ENCODE measurements around the gene SEMG1. TPM values are rescaled to one million over a fixed set of nuclear protein-coding genes. Genes with fewer than 3 reads are reported as not detected.

SEMG1 gene
- total RNA-seq, 3 donors from 2014 or later, result 1.8 TPM; not detected in 2

DNA sequence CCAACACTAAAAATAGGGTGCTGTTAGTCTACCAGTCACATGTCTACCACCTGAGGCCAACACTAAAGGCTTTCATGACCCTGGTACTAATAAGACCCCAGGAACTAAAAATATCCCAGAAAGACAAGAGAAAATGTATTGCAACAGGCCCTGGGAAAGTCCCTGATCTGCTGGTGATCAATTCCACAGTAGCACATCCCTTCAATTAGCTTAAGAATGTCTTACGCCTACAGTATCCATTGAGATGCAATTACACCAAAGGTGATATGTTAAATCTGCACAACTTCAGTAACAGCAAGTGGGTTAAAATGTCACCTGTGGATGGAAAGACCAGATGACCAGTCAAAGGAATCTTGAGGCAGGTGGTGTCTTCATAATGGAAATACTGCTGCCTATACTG, 3.1 kb downstream of the SEMG1 start:
- Histone ChIP-seq H3K27ac (no peak overlapping the region), H3K4me3 (no peak overlapping the region), H3K27me3 (no peaks in the 10 kb centered on the region), H3K4me1 (no peaks in the 10 kb centered on the region), H3K36me3 (no peaks in the 10 kb centered on the region), H3K9me3 (no peaks in the 10 kb centered on the region)
- intact Hi-C loops (cut with DNase I; ENCODE audit: low total_unique reads), result no loop called here
- TF ChIP-seq, protein P1, sequence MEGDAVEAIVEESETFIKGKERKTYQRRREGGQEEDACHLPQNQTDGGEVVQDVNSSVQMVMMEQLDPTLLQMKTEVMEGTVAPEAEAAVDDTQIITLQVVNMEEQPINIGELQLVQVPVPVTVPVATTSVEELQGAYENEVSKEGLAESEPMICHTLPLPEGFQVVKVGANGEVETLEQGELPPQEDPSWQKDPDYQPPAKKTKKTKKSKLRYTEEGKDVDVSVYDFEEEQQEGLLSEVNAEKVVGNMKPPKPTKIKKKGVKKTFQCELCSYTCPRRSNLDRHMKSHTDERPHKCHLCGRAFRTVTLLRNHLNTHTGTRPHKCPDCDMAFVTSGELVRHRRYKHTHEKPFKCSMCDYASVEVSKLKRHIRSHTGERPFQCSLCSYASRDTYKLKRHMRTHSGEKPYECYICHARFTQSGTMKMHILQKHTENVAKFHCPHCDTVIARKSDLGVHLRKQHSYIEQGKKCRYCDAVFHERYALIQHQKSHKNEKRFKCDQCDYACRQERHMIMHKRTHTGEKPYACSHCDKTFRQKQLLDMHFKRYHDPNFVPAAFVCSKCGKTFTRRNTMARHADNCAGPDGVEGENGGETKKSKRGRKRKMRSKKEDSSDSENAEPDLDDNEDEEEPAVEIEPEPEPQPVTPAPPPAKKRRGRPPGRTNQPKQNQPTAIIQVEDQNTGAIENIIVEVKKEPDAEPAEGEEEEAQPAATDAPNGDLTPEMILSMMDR (IDR thresholded peaks at IDR 0.05), result no peak
- TF ChIP-seq POLR2AphosphoS5 (IDR thresholded peaks at IDR 0.05), result no peak
- no peak for TF ChIP-seq POLR2A (IDR thresholded peaks at IDR 0.05)
- DNase-seq (ENCODE audit: low spot score in 2 of 2), result no peak

DNA sequence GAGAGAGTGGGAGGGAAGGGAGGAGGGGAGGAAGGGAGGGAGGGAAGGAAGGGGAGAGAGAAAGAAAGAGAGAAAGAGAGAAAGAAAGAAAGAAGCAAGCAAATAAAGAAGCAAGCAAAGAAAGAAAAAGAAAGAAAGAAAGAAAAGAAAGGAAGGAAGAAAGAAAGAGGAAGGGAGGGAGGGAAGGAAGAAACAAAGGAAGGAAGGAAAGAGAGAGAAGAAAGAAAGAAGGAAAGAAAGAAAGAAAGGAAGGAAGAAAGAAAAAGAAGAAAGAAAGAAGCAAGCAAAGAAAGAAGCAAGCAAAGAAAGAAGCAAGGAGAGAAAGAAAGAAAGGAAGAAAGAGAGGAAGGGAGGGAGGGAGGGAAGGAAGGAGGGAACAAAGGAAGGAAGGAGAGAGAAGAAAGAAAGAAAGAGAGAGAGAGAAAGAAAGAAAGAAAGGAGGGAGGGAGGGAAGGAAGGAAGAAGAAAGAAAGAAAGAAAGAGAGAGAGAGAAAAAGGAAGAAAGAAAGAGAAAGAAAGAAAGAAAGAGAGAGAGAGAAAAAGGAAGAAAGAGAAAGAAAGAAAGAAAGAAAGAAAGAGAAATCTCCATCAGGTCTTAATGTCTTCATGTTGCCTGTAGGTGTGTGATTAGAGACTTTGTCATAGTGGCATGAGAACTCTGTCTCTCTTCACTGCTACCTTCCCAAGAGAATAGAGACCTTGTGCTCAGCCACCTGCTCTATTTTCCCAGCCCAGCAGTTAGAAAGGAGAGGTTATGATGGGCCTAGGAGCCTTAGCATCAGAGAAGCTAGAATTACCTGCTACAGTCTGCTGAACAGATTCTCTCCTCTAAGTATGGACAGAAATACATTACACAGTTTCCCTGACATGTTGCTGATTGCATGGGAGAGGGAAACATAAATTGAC, 5.0 kb downstream of the SEMG1 start:
- Histone ChIP-seq H3K4me3 (no peak overlapping the region), H3K27ac (no peak overlapping the region), H3K4me1 (no peaks in the 10 kb centered on the region), H3K27me3 (no peaks in the 10 kb centered on the region), H3K9me3 (no peaks in the 10 kb centered on the region), H3K36me3 (no peaks in the 10 kb centered on the region)
- intact Hi-C loops (cut with DNase I; ENCODE audit: low total_unique reads), result no loop called here
- TF ChIP-seq, protein P1 (IDR thresholded peaks at IDR 0.05), result no peak
- no peak for TF ChIP-seq POLR2A (IDR thresholded peaks at IDR 0.05)
- no peak for TF ChIP-seq POLR2AphosphoS5 (IDR thresholded peaks at IDR 0.05)
- DNase-seq (ENCODE audit: low spot score in 2 of 2), result no peak

DNA sequence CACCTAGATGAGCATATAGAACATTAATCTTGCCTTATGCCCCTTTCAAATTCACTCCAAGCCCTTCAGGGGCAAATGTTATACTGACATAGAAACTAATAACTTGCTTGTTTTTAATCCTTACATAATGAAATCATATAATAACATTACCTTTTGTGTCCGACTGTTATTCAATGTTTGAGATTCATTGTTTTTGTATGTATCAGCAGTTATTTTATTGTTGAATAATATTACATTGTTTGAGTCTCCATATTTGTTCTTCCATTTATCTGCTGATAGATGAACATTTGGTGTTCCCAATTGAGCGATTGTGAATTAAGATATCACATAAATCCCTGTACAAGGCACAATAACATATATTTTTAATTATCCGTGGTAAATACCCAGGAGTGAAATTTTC, 6.0 kb downstream of the SEMG1 start:
- Histone ChIP-seq H3K9me3 (no peaks in the 10 kb centered on the region), H3K36me3 (no peaks in the 10 kb centered on the region), H3K4me3 (no peak overlapping the region), H3K4me1 (no peaks in the 10 kb centered on the region), H3K27me3 (no peaks in the 10 kb centered on the region), H3K27ac (no peak overlapping the region)
- no peak for TF ChIP-seq POLR2A (IDR thresholded peaks at IDR 0.05)
- TF ChIP-seq, protein P1 (IDR thresholded peaks at IDR 0.05), result no peak
- no peak for TF ChIP-seq POLR2AphosphoS5 (IDR thresholded peaks at IDR 0.05)
- DNase-seq (ENCODE audit: low spot score in 2 of 2), result no peak
- intact Hi-C loops (cut with DNase I; ENCODE audit: low total_unique reads), result no loop called here

DNA sequence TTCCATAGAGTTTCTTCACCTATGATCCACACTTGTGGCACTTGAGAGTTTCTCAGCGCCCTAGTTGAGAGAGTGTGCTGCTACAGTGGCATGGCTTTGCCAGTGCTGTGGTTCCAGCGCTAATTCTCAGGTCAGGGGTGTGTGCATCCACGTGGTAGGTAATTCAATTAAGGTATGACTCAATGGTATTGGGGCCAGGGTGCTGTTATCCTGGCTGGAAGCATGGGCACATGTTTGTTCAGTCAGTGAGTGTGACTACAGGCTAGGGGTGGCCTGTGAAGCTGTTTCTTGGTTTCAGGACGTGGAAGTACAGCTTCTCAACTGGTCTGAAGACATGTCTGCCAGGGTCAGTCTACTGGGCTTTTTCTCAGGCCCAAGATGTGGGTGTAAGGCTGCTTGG, 11.3 kb downstream of the SEMG1 start:
- Histone ChIP-seq H3K27me3 (peaks cover 0 to 3% of the 10 kb centered on the region in 2 donors), H3K9me3 (no peaks in the 10 kb centered on the region), H3K27ac (no peak overlapping the region), H3K36me3 (no peaks in the 10 kb centered on the region), H3K4me3 (no peak overlapping the region), H3K4me1 (no peaks in the 10 kb centered on the region)
- no peak for DNase-seq (ENCODE audit: low spot score in 2 of 2)
- TF ChIP-seq POLR2A (IDR thresholded peaks at IDR 0.05) (no peak), POLR2AphosphoS5 (IDR thresholded peaks at IDR 0.05) (no peak)
- TF ChIP-seq, protein P1 (IDR thresholded peaks at IDR 0.05), result no peak
- intact Hi-C loops (cut with DNase I; ENCODE audit: low total_unique reads), result no loop called here

DNA sequence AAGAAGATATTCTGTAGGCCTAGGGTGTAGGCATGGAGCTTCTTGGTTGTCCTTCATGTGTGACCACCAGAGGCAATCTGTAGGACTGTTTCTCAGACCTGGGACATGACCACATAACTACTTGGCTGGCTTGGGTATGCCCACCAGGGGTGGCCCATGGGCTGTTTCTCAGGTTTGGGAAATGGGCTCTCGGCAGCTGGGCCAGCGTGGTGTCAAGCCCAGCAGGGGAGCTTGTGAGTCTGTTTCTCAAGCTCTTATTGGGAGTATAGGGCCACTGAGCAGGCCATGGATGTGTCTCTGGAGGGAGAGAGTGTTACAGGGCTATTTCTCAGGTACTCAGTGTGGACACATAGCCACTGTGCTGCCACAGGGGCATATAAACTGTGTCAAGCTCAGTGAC, 11.8 kb downstream of the SEMG1 start:
- Histone ChIP-seq H3K4me1 (no peaks in the 10 kb centered on the region), H3K27ac (no peak overlapping the region), H3K4me3 (no peak overlapping the region), H3K9me3 (no peaks in the 10 kb centered on the region), H3K36me3 (no peaks in the 10 kb centered on the region), H3K27me3 (peaks cover 0 to 3% of the 10 kb centered on the region in 2 donors)
- intact Hi-C loops (cut with DNase I; ENCODE audit: low total_unique reads), result no loop called here
- DNase-seq (ENCODE audit: low spot score in 2 of 2), result no peak
- TF ChIP-seq POLR2A (IDR thresholded peaks at IDR 0.05), result no peak
- TF ChIP-seq, protein P1 (IDR thresholded peaks at IDR 0.05), result no peak
- no peak for TF ChIP-seq POLR2AphosphoS5 (IDR thresholded peaks at IDR 0.05)
